Kidney epithelial cell (primary cell): ENCODE data around the gene RNPEPL1. TPM values are rescaled to one million over a fixed set of nuclear protein-coding genes. Genes with fewer than 3 reads are reported as not detected.

Experiments
- DNase-seq: peaks from one replicate; pipeline ENCODE4 v3.0.0-alpha.2; 2010; ENCODE audit warnings: low read depth
- H3K27me3 ChIP-seq: 2 replicates; pipeline ENCODE4 v1.6.0; 2011; ENCODE audit warnings: low read length; ENCODE audit not compliant: control insufficient read depth, insufficient read depth
- H3K36me3 ChIP-seq: 2 replicates; pipeline ENCODE4 v1.5.1; 2011; ENCODE audit warnings: low read length; ENCODE audit not compliant: control insufficient read depth, insufficient read depth
- H3K4me3 ChIP-seq: 2 replicates; pipeline ENCODE4 v1.5.1; 2011; ENCODE audit warnings: low read depth, mild to moderate bottlenecking, control low read depth, low read length
- total RNA-seq: library from RNA; depleted of rRNA; stranded (reverse); fragments of >200 nt; gene quantifications from 2 replicates; pipeline ENCODE4 v1.2.3, GENCODE V29; 2015
- TF ChIP-seq, protein P1 (sequence below): IDR thresholded peaks from 2 replicates; pipeline ENCODE4 v1.5.1; 2011; ENCODE audit warnings: mild to moderate bottlenecking, moderate library complexity, low read length, control low read depth, inconsistent platforms; ENCODE audit not compliant: insufficient read depth, poor library complexity, severe bottlenecking

Gene RNPEPL1
- total RNA-seq, 1 donor from 2014 or later: 91.3 TPM

DNA sequence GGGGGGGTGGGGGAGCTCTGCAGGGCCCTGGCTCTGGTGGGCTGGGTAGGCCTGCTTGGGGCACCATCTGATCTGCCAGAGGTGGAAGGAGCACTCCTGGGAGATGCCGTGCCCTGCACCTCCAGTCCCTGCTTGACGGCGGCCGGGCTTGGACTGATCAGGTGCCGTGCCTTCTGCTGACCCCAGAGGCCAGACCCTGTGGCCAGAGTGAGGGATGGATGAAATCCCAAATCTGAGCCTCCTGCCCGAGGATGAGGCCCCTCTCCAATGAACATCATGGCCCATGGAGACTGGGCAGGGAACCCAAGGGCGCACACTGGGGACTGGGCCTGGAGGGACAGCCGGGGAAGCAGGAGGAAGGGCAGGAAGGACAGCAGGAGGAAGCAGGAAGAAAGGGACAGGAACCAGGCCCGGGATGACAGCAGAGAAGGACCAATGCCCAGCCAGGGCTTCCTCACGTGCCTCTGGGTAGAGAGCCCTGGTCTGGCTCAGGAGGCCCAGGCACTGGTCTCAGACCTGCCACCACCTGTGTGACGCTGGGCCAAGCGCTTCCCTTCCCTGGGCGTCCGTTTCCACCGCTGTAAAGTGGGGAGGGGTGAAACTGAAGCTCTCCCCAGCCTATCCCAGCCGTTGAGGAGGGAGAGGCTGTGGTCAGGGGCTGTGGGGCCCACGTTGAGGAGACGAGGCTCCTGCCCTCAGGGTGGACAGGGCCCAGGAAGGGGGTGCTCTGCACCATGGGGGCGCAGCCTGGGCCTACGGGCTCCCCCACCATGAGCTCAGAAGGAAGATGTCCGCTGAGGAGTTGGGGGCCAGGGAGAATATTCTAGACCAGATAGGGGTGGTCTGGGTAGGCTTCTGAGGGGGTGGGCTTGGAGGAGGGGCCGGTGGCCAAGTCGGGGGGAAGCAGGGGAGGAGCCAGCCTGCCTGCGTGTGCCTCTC lies 56.0 kb downstream of the RNPEPL1 start:
- no peak overlapping the region for H3K4me3 ChIP-seq
- H3K36me3 ChIP-seq: no peaks in the 10 kb centered on the region
- DNase-seq: no peak
- TF ChIP-seq, protein P1, sequence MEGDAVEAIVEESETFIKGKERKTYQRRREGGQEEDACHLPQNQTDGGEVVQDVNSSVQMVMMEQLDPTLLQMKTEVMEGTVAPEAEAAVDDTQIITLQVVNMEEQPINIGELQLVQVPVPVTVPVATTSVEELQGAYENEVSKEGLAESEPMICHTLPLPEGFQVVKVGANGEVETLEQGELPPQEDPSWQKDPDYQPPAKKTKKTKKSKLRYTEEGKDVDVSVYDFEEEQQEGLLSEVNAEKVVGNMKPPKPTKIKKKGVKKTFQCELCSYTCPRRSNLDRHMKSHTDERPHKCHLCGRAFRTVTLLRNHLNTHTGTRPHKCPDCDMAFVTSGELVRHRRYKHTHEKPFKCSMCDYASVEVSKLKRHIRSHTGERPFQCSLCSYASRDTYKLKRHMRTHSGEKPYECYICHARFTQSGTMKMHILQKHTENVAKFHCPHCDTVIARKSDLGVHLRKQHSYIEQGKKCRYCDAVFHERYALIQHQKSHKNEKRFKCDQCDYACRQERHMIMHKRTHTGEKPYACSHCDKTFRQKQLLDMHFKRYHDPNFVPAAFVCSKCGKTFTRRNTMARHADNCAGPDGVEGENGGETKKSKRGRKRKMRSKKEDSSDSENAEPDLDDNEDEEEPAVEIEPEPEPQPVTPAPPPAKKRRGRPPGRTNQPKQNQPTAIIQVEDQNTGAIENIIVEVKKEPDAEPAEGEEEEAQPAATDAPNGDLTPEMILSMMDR: no peak
- peaks cover 14% of the 10 kb centered on the region for H3K27me3 ChIP-seq

DNA sequence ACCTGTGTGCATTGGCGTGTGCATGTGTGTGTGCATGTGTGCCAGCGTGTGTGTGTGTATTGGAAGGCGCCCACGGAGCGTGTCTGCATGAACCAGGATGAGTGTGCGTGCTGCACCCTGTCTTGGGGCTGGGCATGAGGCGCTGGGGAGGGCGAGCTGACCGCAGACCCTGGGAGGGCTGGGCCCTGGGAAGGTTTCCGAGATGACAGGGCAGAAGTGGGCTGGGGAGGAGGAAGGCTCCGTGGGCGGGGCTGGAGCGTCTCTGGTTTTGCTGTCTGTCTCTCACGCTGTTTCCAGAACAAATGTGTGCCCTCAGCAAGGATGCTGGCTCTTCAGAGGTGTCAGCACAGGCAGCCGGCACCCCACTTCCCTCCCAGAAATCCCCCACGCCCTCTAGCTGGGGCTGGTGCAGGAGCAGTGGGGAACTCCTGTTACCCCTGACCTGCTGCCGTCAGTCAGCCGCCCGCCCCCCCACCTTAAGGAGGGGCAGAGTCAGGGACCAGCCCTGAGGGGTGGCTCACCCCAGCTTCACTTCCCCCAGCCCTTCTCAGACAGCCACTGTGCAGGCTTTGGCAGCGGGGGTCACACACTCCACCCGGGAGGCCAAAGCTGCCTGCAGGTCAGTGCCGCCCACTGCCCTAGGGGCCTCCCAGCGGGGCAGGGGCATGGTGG lies 56.8 kb downstream of the RNPEPL1 start, which contains the start of gene GPR35:
TSS of gene GPR35 (plus strand) at position 531 of the 672 bp plus-strand sequence. CDS start 4,473 bp downstream, outside the sequence.
- TF ChIP-seq, protein P1: no peak
- H3K4me3 ChIP-seq: no peak within 1 kb of the TSS

DNA sequence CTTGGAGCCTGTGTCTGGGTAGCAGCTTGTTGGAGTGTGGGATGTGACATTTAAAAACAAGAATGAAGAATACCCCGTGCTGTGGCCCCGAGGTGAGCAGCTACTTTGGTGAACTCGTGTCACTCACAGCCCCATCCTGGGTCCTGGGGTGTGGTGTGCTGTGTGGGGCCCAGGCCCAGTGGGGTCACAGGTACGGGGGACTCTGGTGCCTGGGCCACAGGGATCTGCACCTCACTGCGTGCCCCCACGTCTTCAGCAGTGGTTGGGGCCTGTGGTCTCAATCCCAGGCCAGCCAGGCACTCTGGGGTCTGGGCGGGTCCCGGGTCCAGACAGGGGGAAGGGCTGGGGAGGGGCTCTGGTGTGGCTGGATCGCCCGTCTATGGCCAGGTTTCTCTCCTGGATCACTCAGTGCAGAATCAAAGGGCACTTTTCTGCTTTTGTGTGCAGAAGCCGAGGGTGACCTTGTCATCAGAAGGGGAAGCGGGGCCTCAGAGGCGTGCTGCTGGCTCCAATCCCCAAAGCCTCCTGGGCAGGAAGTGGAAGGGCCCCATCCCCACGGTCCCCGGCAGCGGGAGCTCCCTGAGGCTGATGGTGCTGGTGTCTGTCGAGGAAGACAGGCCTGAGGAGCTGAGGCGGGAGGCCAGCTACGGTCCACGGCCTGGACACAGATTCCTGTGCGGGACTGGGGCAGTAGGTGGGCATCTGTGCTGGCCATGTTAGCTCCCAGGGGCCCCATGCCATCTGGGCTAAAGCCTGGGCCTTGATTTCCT lies 58.4 kb downstream of the RNPEPL1 start:
- no peak for DNase-seq
- no peaks in the 10 kb centered on the region for H3K36me3 ChIP-seq
- peaks cover 20% of the 10 kb centered on the region for H3K27me3 ChIP-seq
- TF ChIP-seq, protein P1: no peak
- no peak overlapping the region for H3K4me3 ChIP-seq

More for the DNA sequence above, 56.8 kb downstream of the RNPEPL1 start, which contains the start of gene GPR35:
- no peaks in the 10 kb centered on the region for H3K36me3 ChIP-seq
- peaks cover 20% of the 10 kb centered on the region for H3K27me3 ChIP-seq
- peak; percentile 25 for DNase-seq

DNA sequence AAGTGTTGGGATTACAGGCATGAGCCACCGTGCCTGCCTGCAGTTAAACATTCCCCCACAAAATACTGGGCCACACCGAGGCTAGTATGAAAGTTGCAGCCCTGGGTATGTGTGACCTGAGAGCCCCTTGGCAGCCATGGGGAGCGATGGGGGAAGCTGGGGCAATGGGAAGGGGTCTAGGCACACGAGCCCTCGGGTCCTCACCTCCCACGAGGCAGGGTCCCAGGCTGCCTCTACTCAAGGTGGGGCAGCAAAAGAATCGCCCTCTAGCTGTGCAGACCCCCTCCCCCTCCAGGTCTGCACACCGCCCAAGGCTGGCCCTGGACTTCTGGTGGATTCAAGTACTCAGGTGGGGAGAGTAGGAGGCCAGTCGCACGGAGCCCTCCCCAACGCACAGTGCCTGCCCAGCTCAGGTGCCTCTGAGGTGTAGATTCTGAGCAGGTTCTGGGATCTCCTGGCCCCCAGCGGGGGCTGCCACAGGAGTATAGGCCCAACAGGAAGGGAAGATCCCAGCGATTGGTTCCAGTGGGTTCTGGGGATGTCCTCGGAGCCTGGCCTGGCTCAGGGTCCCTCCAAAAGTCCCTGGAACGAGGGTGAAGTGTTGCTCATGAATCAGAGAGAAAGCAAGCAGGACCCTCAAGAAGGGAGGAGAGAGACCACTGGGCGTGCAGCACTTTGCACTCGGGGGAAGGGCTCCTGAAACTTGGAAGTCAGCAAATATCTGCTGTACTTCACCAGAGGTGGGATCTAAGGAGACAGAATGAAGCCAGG lies 59.6 kb downstream of the RNPEPL1 start:
- Histone ChIP-seq H3K36me3 (no peaks in the 10 kb centered on the region), H3K4me3 (no peak overlapping the region), H3K27me3 (peaks cover 12% of the 10 kb centered on the region)
- TF ChIP-seq, protein P1: no peak
- no peak for DNase-seq

DNA sequence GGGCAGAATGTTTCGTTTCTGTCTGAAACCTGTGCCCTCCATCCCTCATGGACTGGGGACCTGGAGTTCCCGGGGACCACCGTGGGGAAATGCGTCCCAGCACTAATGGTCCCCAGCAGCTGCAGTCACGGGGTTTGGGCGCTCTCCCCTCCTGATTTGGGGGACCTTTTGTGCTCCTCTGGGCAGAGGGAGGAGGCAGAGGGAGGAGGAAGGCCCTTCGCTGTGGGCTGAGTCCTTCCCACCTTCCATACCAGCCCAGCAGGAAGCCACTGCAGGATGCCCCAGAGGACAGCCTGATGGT lies 60.2 kb downstream of the RNPEPL1 start:
- Histone ChIP-seq H3K4me3 (no peak overlapping the region), H3K36me3 (no peaks in the 10 kb centered on the region), H3K27me3 (peaks cover 11% of the 10 kb centered on the region)
- TF ChIP-seq, protein P1: no peak
- DNase-seq: no peak
